PC-9 (cell line): ENCODE results near the gene LRRC56. TPM values are rescaled to one million over a fixed set of nuclear protein-coding genes. Genes with fewer than 3 reads are reported as not detected.

ENCODE experiments used
- BruUV-seq: library from RNA; stranded (reverse); fragments of 400-500 nt; replicated peaks from 2 replicates; lab custom pipeline; 2021; lab: Mats Ljungman, UMichigan
- CTCF ChIA-PET: fragments of 300-600 bp; sonication (Branson Sonifier 250); formaldehyde crosslinking; loops from one replicate; lab custom pipeline; 2022; ENCODE audit warnings: antibody characterized with exemption; lab: Charles Lee
- POLR2A ChIA-PET: fragments of 300-600 bp; sonication (Branson Sonifier 250); formaldehyde crosslinking; loops from one replicate; lab custom pipeline; 2022; ENCODE audit warnings: antibody characterized with exemption; ENCODE audit not compliant: unreplicated experiment; lab: Charles Lee
- DNase-seq, 2 experiments: peaks; one replicate each; pipeline versions ENCODE4 v3.0.0 to v3.0.0-alpha.2; 2015 to 2022; ENCODE audit warnings: mixed read lengths in 1 of 2
- H2AFZ ChIP-seq: fragments of 200-600 bp; sonication (generic); 2 replicates; pipeline ENCODE4 v1.8.1; 2017; ENCODE audit warnings: antibody characterized with exemption
- H3F3A ChIP-seq: fragments of 200-600 bp; sonication (generic); 2 replicates; pipeline ENCODE4 v1.8.1; 2017; ENCODE audit warnings: antibody characterized with exemption, mild to moderate bottlenecking, low read depth; ENCODE audit not compliant: insufficient read depth
- H3K27ac ChIP-seq: fragments of 200-600 bp; sonication (generic); 2 replicates; pipeline ENCODE4 v1.6.1; 2016; ENCODE audit warnings: mixed run types
- H3K27me3 ChIP-seq: fragments of 200-600 bp; sonication (generic); 2 replicates; pipeline ENCODE4 v1.6.1; 2016; ENCODE audit warnings: low read depth, mixed run types; ENCODE audit not compliant: insufficient read depth
- H3K36me3 ChIP-seq: fragments of 200-600 bp; sonication (generic); 2 replicates; pipeline ENCODE4 v1.6.1; 2016; ENCODE audit warnings: low read depth, mixed run types
- H3K4me1 ChIP-seq: fragments of 200-600 bp; sonication (generic); replicated peaks from 2 replicates; pipeline ENCODE4 v1.6.1; 2016; ENCODE audit warnings: mixed run types; ENCODE audit not compliant: insufficient read depth
- H3K4me2 ChIP-seq: fragments of 200-600 bp; sonication (generic); 2 replicates; pipeline ENCODE4 v1.6.1; 2017; ENCODE audit warnings: mixed run types
- H3K4me3 ChIP-seq: fragments of 200-600 bp; sonication (generic); 2 replicates; pipeline ENCODE4 v1.6.1; 2016; ENCODE audit warnings: mixed run types
- H3K79me2 ChIP-seq: fragments of 200-600 bp; sonication (generic); 2 replicates; pipeline ENCODE4 v1.6.1; 2017; ENCODE audit warnings: low read depth, mixed run types
- H3K9me2 ChIP-seq: fragments of 200-600 bp; sonication (generic); 2 replicates; pipeline ENCODE4 v1.8.1; 2017; ENCODE audit warnings: mild to moderate bottlenecking; ENCODE audit not compliant: insufficient read depth
- H3K9me3 ChIP-seq: fragments of 200-600 bp; sonication (generic); 2 replicates; pipeline ENCODE4 v1.8.1; 2016; ENCODE audit warnings: low read depth; ENCODE audit not compliant: insufficient read depth
- H4K20me1 ChIP-seq: fragments of 200-600 bp; sonication (generic); 2 replicates; pipeline ENCODE4 v1.8.1; 2017; ENCODE audit not compliant: insufficient read depth
- EZH2 ChIP-seq: fragments of 200-600 bp; sonication (generic); IDR thresholded peaks from 2 replicates; pipeline ENCODE4 v1.8.0; 2017; ENCODE audit warnings: antibody characterized with exemption, low read depth
- intact Hi-C: fragments of 100-400 bp; cut with micrococcal nuclease; formaldehyde crosslinking; loops from one replicate; pipeline ENCODE4 v1.10.0; 2022; ENCODE audit not compliant: unreplicated experiment
- total RNA-seq: library from RNA; stranded (reverse); gene quantifications from 2 replicates; pipeline ENCODE4 v1.2.3, GENCODE V29; 2021
- TF ChIP-seq, protein P1 (sequence below): fragments of 200-600 bp; sonication (generic); conservative IDR thresholded peaks from 2 replicates; pipeline ENCODE4 v1.6.1; 2017; ENCODE audit warnings: mixed run types, antibody characterized with exemption, mild to moderate bottlenecking, moderate library complexity

The LRRC56 gene
- total RNA-seq, 1 experiment from 2014 or later: 5.0 TPM

DNA sequence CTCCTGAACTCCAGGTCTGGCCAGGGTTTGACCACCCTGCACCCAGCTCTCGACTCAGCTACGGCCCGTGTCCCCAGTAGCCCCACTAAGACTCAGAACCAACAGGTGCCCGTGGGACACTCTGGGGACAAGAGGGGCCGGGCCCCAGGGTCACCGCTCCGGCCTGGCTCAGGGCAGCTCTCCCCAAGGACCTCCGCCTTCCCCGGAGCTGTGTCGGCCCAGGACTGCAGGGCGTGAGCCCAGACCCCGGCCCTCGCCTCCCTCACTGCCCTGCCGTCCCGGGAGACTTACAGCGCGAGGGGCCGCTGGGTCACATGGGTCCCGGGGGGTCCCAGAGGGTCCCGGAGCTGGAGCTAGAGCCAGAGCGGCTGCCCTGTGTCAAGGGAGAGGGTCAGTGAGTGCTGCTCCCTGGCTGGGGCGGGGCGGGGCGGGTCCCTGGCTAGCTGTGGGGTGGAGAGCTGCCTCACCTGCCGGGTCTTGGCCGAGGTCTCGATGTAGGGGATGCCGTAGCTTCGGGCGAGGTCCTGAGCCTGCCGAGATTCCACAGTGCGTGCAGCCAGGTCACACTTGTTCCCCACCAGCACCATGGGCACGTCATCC, 4.2 kb upstream of the LRRC56 start:
- H3K27me3 ChIP-seq: no peaks in the 10 kb centered on the region
- peaks cover 8% of the 10 kb centered on the region for H3F3A ChIP-seq
- intact Hi-C loops: no loop called here
- H3K4me3 ChIP-seq: no peak overlapping the region
- H3K36me3 ChIP-seq: no peaks in the 10 kb centered on the region
- DNase-seq: no peak
- ChIA-PET CTCF (no interaction called here), POLR2A (no interaction called here)
- no peak for TF ChIP-seq EZH2
- TF ChIP-seq, protein P1, sequence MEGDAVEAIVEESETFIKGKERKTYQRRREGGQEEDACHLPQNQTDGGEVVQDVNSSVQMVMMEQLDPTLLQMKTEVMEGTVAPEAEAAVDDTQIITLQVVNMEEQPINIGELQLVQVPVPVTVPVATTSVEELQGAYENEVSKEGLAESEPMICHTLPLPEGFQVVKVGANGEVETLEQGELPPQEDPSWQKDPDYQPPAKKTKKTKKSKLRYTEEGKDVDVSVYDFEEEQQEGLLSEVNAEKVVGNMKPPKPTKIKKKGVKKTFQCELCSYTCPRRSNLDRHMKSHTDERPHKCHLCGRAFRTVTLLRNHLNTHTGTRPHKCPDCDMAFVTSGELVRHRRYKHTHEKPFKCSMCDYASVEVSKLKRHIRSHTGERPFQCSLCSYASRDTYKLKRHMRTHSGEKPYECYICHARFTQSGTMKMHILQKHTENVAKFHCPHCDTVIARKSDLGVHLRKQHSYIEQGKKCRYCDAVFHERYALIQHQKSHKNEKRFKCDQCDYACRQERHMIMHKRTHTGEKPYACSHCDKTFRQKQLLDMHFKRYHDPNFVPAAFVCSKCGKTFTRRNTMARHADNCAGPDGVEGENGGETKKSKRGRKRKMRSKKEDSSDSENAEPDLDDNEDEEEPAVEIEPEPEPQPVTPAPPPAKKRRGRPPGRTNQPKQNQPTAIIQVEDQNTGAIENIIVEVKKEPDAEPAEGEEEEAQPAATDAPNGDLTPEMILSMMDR: no peak
- H3K9me2 ChIP-seq: no peaks in the 10 kb centered on the region
- H3K4me2 ChIP-seq: no peak overlapping the region
- no peaks in the 10 kb centered on the region for H3K4me1 ChIP-seq
- no TSS peak for BruUV-seq
- H2AFZ ChIP-seq: no peak overlapping the region
- H3K9me3 ChIP-seq: no peaks in the 10 kb centered on the region
- no peak overlapping the region for H3K27ac ChIP-seq
- H3K79me2 ChIP-seq: 0 out of 2 replicates have a peak, but pooled peaks cover 3% of the 10 kb centered on the region
- H4K20me1 ChIP-seq: no peaks in the 10 kb centered on the region

DNA sequence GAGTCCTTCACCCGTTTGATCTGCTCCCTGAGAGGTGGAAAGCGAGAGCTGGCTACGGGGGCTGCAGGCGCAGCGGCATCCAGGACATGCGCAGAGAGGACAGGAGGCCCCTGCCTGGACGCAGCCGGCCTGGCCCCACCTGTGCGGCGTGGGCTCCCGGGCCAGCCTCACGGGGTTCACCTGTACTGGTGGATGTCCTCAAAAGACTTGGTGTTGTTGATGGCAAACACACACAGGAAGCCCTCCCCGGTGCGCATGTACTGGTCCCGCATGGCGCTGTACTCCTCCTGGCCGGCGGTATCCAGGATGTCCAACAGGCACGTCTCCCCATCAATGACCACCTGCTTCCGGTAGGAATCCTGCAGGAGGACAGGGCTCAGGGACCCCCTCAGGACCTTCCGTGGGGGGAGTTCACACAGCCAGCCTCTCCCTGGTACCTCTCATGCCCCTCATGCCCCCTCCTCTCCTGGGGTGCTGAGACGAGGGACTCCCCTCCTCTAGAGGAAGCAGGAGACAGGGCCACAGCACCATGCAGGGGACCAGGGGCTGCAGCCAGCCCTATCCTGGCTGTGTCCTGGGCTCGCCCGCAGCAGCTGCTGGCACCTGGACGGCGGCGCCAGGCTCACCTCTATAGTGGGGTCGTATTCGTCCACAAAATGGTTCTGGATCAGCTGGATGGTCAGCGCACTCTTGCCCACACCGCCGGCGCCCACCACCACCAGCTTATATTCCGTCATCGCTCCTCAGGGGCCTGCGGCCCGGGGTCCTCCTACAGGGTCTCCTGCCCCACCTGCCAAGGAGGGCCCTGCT, 3.5 kb upstream of the LRRC56 start:
- H3K79me2 ChIP-seq: 0 out of 2 replicates have a peak, but pooled peaks cover 3% of the 10 kb centered on the region
- no peaks in the 10 kb centered on the region for H3K36me3 ChIP-seq
- no peak for DNase-seq
- H2AFZ ChIP-seq: no peak overlapping the region
- TF ChIP-seq EZH2: no peak
- no peaks in the 10 kb centered on the region for H4K20me1 ChIP-seq
- H3K4me1 ChIP-seq: no peaks in the 10 kb centered on the region
- peaks cover 8% of the 10 kb centered on the region for H3F3A ChIP-seq
- intact Hi-C loops: no loop called here
- H3K27ac ChIP-seq: no peak overlapping the region
- H3K4me2 ChIP-seq: peak overlapping the region; percentile 80
- ChIA-PET CTCF (no interaction called here), POLR2A (no interaction called here)
- H3K4me3 ChIP-seq: peak overlapping the region; percentile 89; the same call in 1 of the 2 replicates
- H3K9me3 ChIP-seq: no peaks in the 10 kb centered on the region
- no peaks in the 10 kb centered on the region for H3K27me3 ChIP-seq
- BruUV-seq: TSS peak; percentile 15
- H3K9me2 ChIP-seq: no peaks in the 10 kb centered on the region

DNA sequence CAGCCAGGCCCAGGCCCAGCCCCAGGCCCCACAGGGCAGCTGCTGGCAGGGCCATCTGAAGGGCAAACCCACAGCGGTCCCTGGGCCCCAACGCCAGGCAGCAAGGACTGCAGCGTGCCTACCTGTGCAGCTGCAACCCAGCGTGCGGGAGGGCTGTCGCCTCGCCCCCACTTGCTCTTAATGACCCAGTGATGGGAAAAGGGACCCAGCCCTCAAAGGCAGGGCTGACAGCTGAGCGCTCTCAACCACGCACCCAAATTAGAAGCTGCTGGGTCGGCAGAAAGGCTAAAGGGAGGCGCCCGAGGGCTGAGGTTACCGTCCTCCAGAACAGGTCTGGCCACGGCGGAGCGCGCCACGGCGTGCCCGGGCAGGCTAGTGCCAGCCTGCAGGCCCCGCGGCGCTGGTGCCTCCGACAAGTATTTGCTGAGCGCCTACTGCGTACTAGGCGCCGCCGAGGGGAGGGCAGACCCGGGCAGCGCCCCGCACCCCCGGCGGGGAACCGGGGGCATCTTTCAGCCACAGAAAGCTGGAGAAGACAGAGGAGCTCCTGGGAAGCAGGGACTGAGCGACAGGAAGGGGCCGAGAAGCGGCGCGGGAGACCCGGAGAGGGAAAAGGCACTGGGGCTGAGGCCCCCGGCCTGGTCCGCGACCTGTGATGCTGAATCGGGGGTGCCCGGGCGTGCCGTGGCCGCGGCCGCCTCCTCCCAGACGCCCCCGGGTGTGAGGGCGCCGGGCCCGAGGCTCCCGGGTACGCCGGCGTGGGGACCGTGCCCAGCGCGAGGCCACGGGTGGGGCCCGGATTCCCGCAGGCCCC, 2.7 kb upstream of the LRRC56 start:
- no TSS peak for BruUV-seq
- Histone ChIP-seq H4K20me1 (no peaks in the 10 kb centered on the region), H3K4me3 (peak overlapping the region; percentile 89), H3K4me2 (peak overlapping the region; percentile 80), H3K27ac (no peak overlapping the region), H3F3A (peaks cover 8% of the 10 kb centered on the region), H3K27me3 (no peaks in the 10 kb centered on the region), H3K4me1 (no peaks in the 10 kb centered on the region), H3K79me2 (0 out of 2 replicates have a peak, but pooled peaks cover 3% of the 10 kb centered on the region), H3K36me3 (no peaks in the 10 kb centered on the region), H3K9me3 (no peaks in the 10 kb centered on the region), H2AFZ (0 out of 2 replicates have a peak overlapping the region, but pooled peaks have one; percentile 39), H3K9me2 (no peaks in the 10 kb centered on the region)
- intact Hi-C loops: no loop called here
- CTCF ChIA-PET: no interaction called here
- POLR2A ChIA-PET: interaction anchor here (0.6 kb wide), 1 partner anchor 145 kb away, joined by 5 read pairs; no protein-coding TSS in a partner anchor
- TF ChIP-seq, protein P1: no peak
- no peak for TF ChIP-seq EZH2
- peak in 1 of 2 experiments; percentile 51 for DNase-seq
